NB4 (cell line): ENCODE results near the gene BNIP3.

ENCODE experiments used
- DNase-seq: peaks from one replicate; pipeline ENCODE4 v3.0.0; 2010; ENCODE audit warnings: low read depth
- H3K4me3 ChIP-seq: one replicate; pipeline ENCODE4 v1.5.1; 2011; ENCODE audit warnings: mild to moderate bottlenecking, low read depth, low read length, moderate library complexity
- MYC ChIP-seq: IDR thresholded peaks from 2 replicates; pipeline ENCODE4 v1.6.1; 2011; ENCODE audit warnings: low read depth, low read length
- POLR2A ChIP-seq: IDR thresholded peaks from 2 replicates; pipeline ENCODE4 v1.6.1; 2011; ENCODE audit warnings: mild to moderate bottlenecking; ENCODE audit not compliant: insufficient read length; ENCODE audit errors: extremely low read depth
- TF ChIP-seq, protein P1 (sequence below): IDR thresholded peaks from one replicate; pipeline ENCODE4 v1.5.1; 2012; ENCODE audit warnings: low read depth, low read length
- TF ChIP-seq, protein P2 (sequence below): IDR thresholded peaks from 2 replicates; pipeline ENCODE4 v1.6.1; 2011; ENCODE audit warnings: low read depth, low read length

Gene BNIP3

DNA sequence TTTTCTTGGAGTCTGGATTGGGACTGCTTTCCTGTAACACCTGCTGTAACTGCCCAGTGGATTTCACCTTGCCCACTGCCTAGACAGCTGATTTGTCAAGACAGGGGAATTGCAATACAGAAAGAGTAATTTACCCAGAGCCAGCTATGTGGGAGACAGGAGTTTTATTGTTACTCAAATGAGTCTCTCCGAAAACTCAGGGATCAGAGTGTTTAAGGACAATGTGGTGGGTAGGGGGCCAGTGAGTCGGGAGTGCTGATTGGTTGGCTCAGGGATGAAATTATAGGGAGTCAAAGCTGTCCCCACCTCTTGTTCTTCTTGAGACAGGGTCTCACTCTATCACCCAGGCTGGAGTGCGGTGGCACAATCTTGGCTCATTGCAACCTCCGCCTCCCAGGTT is 25.2 kb upstream of the BNIP3 start:
- no peak for DNase-seq
- TF ChIP-seq, protein P1, sequence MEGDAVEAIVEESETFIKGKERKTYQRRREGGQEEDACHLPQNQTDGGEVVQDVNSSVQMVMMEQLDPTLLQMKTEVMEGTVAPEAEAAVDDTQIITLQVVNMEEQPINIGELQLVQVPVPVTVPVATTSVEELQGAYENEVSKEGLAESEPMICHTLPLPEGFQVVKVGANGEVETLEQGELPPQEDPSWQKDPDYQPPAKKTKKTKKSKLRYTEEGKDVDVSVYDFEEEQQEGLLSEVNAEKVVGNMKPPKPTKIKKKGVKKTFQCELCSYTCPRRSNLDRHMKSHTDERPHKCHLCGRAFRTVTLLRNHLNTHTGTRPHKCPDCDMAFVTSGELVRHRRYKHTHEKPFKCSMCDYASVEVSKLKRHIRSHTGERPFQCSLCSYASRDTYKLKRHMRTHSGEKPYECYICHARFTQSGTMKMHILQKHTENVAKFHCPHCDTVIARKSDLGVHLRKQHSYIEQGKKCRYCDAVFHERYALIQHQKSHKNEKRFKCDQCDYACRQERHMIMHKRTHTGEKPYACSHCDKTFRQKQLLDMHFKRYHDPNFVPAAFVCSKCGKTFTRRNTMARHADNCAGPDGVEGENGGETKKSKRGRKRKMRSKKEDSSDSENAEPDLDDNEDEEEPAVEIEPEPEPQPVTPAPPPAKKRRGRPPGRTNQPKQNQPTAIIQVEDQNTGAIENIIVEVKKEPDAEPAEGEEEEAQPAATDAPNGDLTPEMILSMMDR = no peak
- no peak for TF ChIP-seq POLR2A
- TF ChIP-seq, protein P2, sequence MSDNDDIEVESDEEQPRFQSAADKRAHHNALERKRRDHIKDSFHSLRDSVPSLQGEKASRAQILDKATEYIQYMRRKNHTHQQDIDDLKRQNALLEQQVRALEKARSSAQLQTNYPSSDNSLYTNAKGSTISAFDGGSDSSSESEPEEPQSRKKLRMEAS = no peak
- no peak for TF ChIP-seq MYC
- no peak overlapping the region for H3K4me3 ChIP-seq

DNA sequence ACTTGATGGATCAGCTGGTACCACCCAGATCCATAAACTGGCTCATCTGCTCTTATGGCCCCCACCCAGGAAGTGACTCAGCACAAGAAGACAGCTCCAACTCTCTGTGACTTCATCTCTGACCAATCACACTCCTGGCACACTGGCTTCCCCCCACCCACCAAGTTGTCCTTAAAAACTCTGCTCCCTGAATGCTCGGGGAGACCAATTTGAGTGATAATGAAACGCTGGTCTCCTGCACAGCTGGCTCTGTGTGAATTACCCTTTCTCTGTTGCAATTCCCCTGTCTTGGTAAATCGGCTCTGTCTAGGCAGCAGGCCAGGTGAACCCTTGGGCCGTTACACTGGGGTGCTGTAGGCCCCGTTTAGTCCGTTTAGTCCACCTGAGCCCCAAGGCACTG is 23.4 kb upstream of the BNIP3 start:
- no peak overlapping the region for H3K4me3 ChIP-seq
- DNase-seq = no peak
- TF ChIP-seq, protein P2 = no peak
- TF ChIP-seq POLR2A (no peak), MYC (no peak)
- TF ChIP-seq, protein P1 = no peak

DNA sequence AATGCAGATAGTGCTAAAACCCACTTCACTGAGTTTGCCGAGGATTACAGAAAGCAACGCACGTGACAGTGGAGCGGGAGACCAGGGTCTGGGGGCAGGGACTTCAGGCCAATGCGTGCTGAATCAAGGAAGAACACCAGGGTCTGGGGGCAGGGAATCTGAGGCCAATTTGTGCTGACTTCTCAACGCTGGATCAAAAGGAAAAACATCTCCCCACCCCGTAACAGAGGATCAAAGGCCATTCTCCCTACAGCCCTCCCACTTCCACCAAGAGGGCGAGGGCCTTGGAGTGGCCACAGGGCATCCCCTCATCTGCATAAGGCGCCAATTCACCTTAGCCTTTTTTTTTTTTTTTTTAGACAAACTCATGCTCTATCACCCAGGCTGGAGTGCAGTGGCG is 22.3 kb upstream of the BNIP3 start:
- TF ChIP-seq POLR2A (no peak), MYC (no peak)
- TF ChIP-seq, protein P2 = no peak
- TF ChIP-seq, protein P1 = no peak
- H3K4me3 ChIP-seq = no peak overlapping the region
- DNase-seq = no peak

DNA sequence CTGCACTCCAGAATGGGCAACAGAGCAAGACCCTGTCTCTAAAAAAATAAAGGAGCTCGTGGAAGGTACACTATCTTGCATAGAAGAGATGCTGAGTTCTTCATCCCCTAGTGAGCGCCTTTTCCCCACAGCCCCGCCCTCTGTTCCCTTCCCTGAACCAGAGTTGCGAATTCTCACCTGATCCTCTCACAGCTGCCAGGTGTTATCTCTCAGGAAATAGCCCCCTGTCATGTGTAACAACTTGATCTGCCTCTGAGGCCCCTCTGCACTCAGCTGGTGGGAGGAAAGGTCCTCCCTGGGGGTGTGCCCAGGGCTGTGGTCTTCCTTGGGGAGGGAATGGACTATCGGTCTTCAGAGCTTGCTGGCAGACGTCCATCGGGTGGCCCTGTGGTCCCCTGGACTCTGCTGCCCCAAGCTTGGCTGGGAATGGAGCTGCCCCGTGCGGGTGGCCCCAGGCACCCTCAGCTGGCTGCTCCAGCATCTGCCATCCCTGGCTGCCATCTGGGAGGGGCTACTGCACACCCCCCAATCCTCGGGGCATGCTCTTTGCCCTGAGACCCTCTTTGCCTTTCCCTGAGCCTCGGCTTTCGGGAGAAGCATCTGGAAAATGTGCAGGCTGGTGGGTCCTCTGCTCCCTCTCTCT is 21.7 kb upstream of the BNIP3 start:
- no peak overlapping the region for H3K4me3 ChIP-seq
- TF ChIP-seq MYC = no peak
- TF ChIP-seq, protein P2 = no peak
- TF ChIP-seq, protein P1 = no peak
- no peak for TF ChIP-seq POLR2A
- DNase-seq = no peak

DNA sequence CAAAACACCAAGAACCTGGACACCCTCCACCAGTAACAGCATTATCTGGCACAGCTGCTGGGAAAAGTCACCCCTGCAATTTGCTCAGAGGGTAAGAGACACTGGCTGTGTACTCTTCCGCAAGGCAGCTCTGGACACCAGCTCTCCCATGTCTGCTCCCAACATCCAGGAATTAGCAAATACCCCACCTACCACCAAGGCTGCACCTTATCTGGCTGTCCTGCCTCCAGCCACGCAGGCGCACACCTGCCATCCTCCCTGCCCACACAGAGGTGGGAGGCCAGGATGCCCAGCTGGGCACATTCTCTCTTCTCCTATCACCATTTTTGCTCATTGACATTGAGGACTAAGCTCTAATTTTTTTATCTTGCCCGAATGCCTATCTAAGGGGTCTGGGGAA is 20.3 kb upstream of the BNIP3 start:
- DNase-seq = no peak
- no peak overlapping the region for H3K4me3 ChIP-seq
- TF ChIP-seq POLR2A (no peak), MYC (no peak)
- TF ChIP-seq, protein P2 = no peak
- TF ChIP-seq, protein P1 = no peak
